ENCODE results near the gene TRABD2B.

Gene TRABD2B

DNA sequence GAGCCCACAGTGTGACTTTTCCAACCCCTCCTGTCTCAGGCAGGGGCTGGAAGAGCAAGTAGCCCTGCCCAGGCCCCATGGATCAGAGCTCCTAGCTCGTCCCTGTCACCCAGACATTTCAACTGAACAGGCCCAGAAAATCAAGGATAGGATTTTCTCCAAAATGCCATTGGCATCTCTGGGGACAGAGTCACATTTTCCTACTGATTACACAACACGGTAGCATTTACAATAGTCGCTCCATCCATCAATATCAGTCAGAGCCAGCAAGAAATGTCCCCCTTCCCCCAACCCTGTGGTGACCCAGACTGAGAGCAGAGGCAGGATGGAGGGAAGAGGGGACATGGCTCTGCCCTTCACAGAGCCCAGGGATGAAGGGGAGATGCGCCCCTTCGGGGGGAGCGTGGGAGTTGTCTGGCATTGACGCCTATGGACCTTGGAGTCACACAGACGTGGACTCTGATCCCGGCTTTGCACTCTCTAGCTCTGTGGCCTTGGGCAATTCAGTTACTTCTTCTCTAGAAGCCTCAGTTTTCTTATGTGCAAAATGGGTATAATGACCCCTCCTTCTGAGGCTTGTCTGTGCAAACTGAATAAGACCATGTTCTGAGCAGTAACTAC, 283.7 kb downstream of the TRABD2B start:
- H3K9me3 ChIP-seq (ENCODE audit: control insufficient read depth, low read length): no peaks in the 10 kb centered on the region
- no peaks in the 10 kb centered on the region for H3K4me1 ChIP-seq (ENCODE audit: control insufficient read depth, insufficient read depth, low read length, poor library complexity, severe bottlenecking)
- H3K27ac ChIP-seq (ENCODE audit: low read depth, low read length, severe bottlenecking): no peak overlapping the region
- WGBS, 2 experiments (ENCODE audit: insufficient coverage in 2 of 2): 50 to 90% methylated on average over 1 to 7 of the region's 9 CpGs
- no peak overlapping the region for H3K4me3 ChIP-seq (ENCODE audit: extremely low read depth, insufficient read depth, low read length, poor library complexity, severe bottlenecking)
- no peaks in the 10 kb centered on the region for H3K36me3 ChIP-seq (ENCODE audit: control insufficient read depth, insufficient read depth, low read length)

DNA sequence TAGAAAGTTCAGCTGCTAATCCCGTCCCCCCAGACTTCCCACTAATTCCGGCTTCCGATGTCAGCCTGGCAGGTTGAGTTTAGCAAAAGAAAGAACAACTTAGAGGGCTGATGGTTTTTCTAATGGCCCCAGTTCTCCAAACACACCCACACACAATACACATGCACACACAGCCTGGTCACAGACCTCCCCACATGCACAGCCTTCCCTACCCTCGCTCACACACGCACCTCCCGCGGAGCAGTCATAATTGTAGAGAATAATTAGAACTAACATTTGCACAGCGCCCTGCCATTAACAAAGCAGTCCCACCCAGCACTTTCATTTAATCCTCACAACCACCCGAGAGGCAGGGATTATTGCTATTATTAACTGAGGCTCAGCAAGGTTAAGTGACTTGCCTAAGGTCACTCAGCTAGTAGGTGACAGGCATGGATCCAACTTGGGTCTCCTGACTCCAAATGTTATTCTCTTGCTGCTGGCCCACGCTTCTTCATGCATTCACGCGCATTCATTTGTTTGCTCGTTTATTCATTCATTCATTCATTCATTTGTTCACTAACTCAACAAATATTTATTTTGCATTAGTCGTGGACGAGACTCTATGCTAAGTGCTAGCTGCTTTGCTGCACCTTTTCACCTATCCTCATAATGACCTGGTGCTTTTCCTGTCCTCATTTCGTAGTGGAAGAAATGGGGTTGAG, 284.4 kb downstream of the TRABD2B start:
- Histone ChIP-seq H3K9me3 (ENCODE audit: control insufficient read depth, low read length) (no peaks in the 10 kb centered on the region), H3K4me1 (ENCODE audit: control insufficient read depth, insufficient read depth, low read length, poor library complexity, severe bottlenecking) (no peaks in the 10 kb centered on the region), H3K4me3 (ENCODE audit: extremely low read depth, insufficient read depth, low read length, poor library complexity, severe bottlenecking) (no peak overlapping the region), H3K27ac (ENCODE audit: low read depth, low read length, severe bottlenecking) (no peak overlapping the region), H3K36me3 (ENCODE audit: control insufficient read depth, insufficient read depth, low read length) (no peaks in the 10 kb centered on the region)
- 84 to 88% methylated on average over 8 to 12 of the region's 16 CpGs for WGBS, 2 experiments (ENCODE audit: insufficient coverage in 2 of 2)

DNA sequence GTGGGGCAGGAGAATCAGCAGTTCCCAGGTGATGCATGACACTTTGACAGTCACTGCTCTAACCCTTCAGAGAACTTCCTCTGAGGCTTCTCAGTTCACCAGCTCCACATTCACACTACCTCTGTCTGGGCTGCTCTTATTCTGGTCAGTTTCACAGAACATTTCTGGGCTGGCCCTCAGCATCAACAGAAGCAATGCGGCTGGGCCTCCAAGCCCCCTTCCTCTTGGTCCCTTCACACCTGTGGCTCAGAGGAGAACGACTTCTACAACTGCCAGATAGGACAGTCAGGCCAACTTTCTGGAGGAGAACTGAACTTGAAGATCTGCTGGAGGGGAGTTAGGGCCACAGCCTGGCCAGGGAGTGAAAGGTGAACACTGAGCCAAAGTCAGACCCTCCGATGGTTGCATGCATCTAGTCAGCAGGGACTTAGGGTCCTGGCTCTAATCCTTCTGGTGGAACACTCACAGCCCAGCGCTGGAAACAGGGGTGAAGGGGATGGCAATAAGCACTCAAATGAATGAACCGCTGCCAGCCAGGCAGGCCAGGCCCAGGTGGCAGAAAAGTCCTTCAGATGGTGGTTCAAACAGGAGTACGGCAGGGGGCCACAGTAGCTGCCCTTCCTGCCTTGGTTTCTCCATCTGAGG, 285.2 kb downstream of the TRABD2B start:
- no peaks in the 10 kb centered on the region for H3K36me3 ChIP-seq (ENCODE audit: control insufficient read depth, insufficient read depth, low read length)
- 69 to 78% methylated on average over 5 of the region's 6 CpGs for WGBS, 2 experiments (ENCODE audit: insufficient coverage in 2 of 2)

DNA sequence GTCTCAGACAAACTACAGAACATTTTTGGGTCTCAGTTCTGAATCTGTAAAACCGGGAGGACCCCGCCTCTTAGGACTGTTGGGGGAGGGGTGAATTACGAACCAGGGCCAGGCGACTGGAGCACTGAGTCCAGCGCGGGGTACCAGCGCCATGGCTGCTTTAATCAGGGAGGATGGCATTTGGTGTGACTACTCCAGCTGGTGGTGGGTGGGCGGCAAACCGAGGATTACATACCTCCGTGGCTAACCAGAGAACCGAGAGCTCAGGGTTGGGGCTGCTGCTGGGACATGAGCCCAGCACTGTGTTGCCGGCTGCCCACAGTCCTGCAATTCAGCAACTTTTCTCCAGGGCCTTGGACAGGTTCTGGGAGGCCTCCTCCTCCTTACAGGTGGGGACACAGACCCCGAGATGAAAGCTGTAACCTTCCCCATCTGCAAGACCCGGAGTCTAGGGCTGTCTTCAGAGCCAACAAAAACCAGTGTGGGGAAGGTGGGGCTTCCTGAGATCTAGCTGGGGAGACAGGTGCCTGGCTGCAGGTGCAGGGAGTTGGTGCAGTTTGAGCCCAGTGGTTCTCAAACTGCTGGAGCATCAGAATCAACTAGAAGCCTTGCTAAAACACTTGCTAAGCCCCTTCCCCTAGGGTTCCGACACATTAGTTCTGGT, 285.9 kb downstream of the TRABD2B start:
- Histone ChIP-seq H3K36me3 (ENCODE audit: control insufficient read depth, insufficient read depth, low read length) (no peaks in the 10 kb centered on the region), H3K4me1 (ENCODE audit: control insufficient read depth, insufficient read depth, low read length, poor library complexity, severe bottlenecking) (no peaks in the 10 kb centered on the region), H3K9me3 (ENCODE audit: control insufficient read depth, low read length) (no peaks in the 10 kb centered on the region), H3K27ac (ENCODE audit: low read depth, low read length, severe bottlenecking) (no peak overlapping the region), H3K4me3 (ENCODE audit: extremely low read depth, insufficient read depth, low read length, poor library complexity, severe bottlenecking) (no peak overlapping the region)
- WGBS, 2 experiments (ENCODE audit: insufficient coverage in 2 of 2): 38 to 49% methylated on average over 13 to 14 of the region's 15 CpGs

More for the DNA sequence above, 285.2 kb downstream of the TRABD2B start:
- Histone ChIP-seq H3K27ac (ENCODE audit: low read depth, low read length, severe bottlenecking) (no peak overlapping the region), H3K4me1 (ENCODE audit: control insufficient read depth, insufficient read depth, low read length, poor library complexity, severe bottlenecking) (no peaks in the 10 kb centered on the region), H3K4me3 (ENCODE audit: extremely low read depth, insufficient read depth, low read length, poor library complexity, severe bottlenecking) (no peak overlapping the region), H3K9me3 (ENCODE audit: control insufficient read depth, low read length) (no peaks in the 10 kb centered on the region)
